HCT116 (cell line): ENCODE data around the gene NUAK2. TPM values are rescaled to one million over a fixed set of nuclear protein-coding genes. Genes with fewer than 3 reads are reported as not detected.

Source experiments
- ATAC-seq: fragments of 200-7000 bp; cut with Tn5 transposase; 2 replicates; pipeline ENCODE4 v1.9.1; 2020; ENCODE audit warnings: mild to moderate bottlenecking, moderate library complexity
- BruUV-seq: library from RNA; stranded (reverse); fragments of 400-500 nt; replicated peaks from 2 replicates; lab custom pipeline; 2021; lab: Mats Ljungman, UMichigan
- CTCF ChIA-PET: fragments of 300-600 bp; sonication (Branson Sonifier 250); formaldehyde crosslinking; loops from one replicate; lab custom pipeline; 2021; ENCODE audit warnings: antibody characterized with exemption; lab: Charles Lee
- POLR2A ChIA-PET: fragments of 300-600, 350-600 bp; sonication (Branson Sonifier 250); formaldehyde crosslinking; loops from one replicate; lab custom pipeline; 2021; ENCODE audit warnings: antibody characterized with exemption; lab: Charles Lee
- RAD21 ChIA-PET, 2 experiments: fragments of 300-600 bp; sonication (Branson Sonifier 250); formaldehyde crosslinking; loops; one replicate each; lab custom pipeline; 2023; ENCODE audit warnings: low total read pairs in 2 of 2; ENCODE audit not compliant: uncharacterized antibody in 2 of 2, unreplicated experiment in 2 of 2, low non-redundant PET in 1 of 2; lab: Charles Lee
- DNase-seq: peaks from one replicate; pipeline ENCODE4 v3.0.0-alpha.2; 2010; ENCODE audit warnings: low read depth, low spot score
- H2AFZ ChIP-seq: fragments of 200-600 bp; shearing (Covaris generic), sonication (generic); 2 replicates; pipeline ENCODE4 v1.6.1; 2017; ENCODE audit warnings: low read depth, mixed run types, mixed read lengths, antibody characterized with exemption, low read length; ENCODE audit not compliant: poor library complexity, severe bottlenecking
- H3K27ac ChIP-seq: 2 replicates; pipeline ENCODE4 v1.5.1; 2012; ENCODE audit warnings: low read depth, low read length
- H3K27me3 ChIP-seq: fragments of 200-600 bp; sonication (generic); 2 replicates; pipeline ENCODE4 v1.6.1; 2016; ENCODE audit warnings: mixed run types, low read length, mixed read lengths; ENCODE audit not compliant: insufficient read depth
- H3K36me3 ChIP-seq, 2 experiments: fragments of 200-500 bp in 1 of 2; fragments of 200-600 bp in 1 of 2; sonication (Bioruptor generic) in 1 of 2; sonication (generic) in 1 of 2; 2 replicates each; pipeline versions ENCODE4 v1.5.1 to v1.6.1; 2014 to 2016; ENCODE audit warnings: low read length in 2 of 2, inconsistent platforms in 1 of 2, mixed read lengths in 1 of 2, mixed run types in 1 of 2; ENCODE audit not compliant: insufficient read depth in 2 of 2, control insufficient read depth in 1 of 2
- H3K4me1 ChIP-seq, 2 experiments: fragments of 200-600 bp in 1 of 2; sonication (generic) in 1 of 2; 2 replicates each; pipeline versions ENCODE4 v1.5.1 to v1.6.1; 2012 to 2017; ENCODE audit warnings: low read length in 2 of 2, inconsistent platforms in 1 of 2, mild to moderate bottlenecking in 1 of 2, mixed read lengths in 1 of 2, mixed run types in 1 of 2, moderate library complexity in 1 of 2; ENCODE audit not compliant: insufficient read depth in 2 of 2, control insufficient read depth in 1 of 2
- H3K4me2 ChIP-seq: fragments of 200-600 bp; sonication (generic); 2 replicates; pipeline ENCODE4 v1.6.1; 2017; ENCODE audit warnings: mixed run types, low read length, mixed read lengths
- H3K4me3 ChIP-seq, 2 experiments: fragments of 200-600 bp in 1 of 2; sonication (generic) in 1 of 2; replicated peaks in 1 of 2; 2 replicates each; pipeline ENCODE4 v1.5.1; 2011 to 2016; ENCODE audit warnings: low read length in 2 of 2, control low read depth in 1 of 2, low read depth in 1 of 2, mild to moderate bottlenecking in 1 of 2, mixed read lengths in 1 of 2, mixed run types in 1 of 2
- H3K79me2 ChIP-seq: fragments of 200-600 bp; sonication (generic); 2 replicates; pipeline ENCODE4 v1.6.1; 2017; ENCODE audit warnings: mild to moderate bottlenecking, mixed run types, low read length, moderate library complexity, mixed read lengths; ENCODE audit not compliant: insufficient read depth
- H3K9ac ChIP-seq: fragments of 200-600 bp; sonication (generic); 2 replicates; pipeline ENCODE4 v1.6.1; 2016; ENCODE audit warnings: low read length, mixed read lengths
- H3K9me2 ChIP-seq: fragments of 200-600 bp; sonication (generic), shearing (Covaris generic); 2 replicates; pipeline ENCODE4 v1.6.1; 2017; ENCODE audit warnings: mixed run types, mild to moderate bottlenecking, moderate library complexity; ENCODE audit not compliant: insufficient read depth
- H3K9me3 ChIP-seq, 2 experiments: fragments of 200-500 bp in 1 of 2; fragments of 200-600 bp in 1 of 2; sonication (Bioruptor generic) in 1 of 2; sonication (generic) in 1 of 2; 2 replicates each; pipeline ENCODE4 v1.6.1; 2014 to 2017; ENCODE audit warnings: low read length in 2 of 2, mixed read lengths in 2 of 2, inconsistent platforms in 1 of 2, low read depth in 1 of 2, mild to moderate bottlenecking in 1 of 2, mixed run types in 1 of 2, moderate library complexity in 1 of 2; ENCODE audit not compliant: control insufficient read depth in 1 of 2, insufficient read depth in 1 of 2
- H4K20me1 ChIP-seq: fragments of 200-600 bp; sonication (generic), shearing (Covaris generic); 2 replicates; pipeline ENCODE4 v1.6.1; 2017; ENCODE audit warnings: mixed run types, mild to moderate bottlenecking, moderate library complexity; ENCODE audit not compliant: insufficient read depth
- CBX3 ChIP-seq: IDR thresholded peaks from 2 replicates; pipeline ENCODE4 v1.6.1; 2012; ENCODE audit warnings: low read depth
- ELF1 ChIP-seq: IDR thresholded peaks from 2 replicates; pipeline ENCODE4 v1.6.1; 2012; ENCODE audit warnings: low read depth, borderline replicate concordance
- EZH2 ChIP-seq: fragments of 200-600 bp; sonication (generic); IDR thresholded peaks from 2 replicates; pipeline ENCODE4 v1.6.1; 2017; ENCODE audit warnings: antibody characterized with exemption, mixed run types
- FOSL1 ChIP-seq: IDR thresholded peaks from 2 replicates; pipeline ENCODE4 v1.6.1; 2012; ENCODE audit warnings: low read depth
- POLR2A ChIP-seq: IDR thresholded peaks from 2 replicates; pipeline ENCODE4 v1.7.0; 2011; ENCODE audit warnings: borderline replicate concordance; ENCODE audit not compliant: insufficient read depth, insufficient read length; ENCODE audit errors: extremely low read depth
- POLR2AphosphoS5 ChIP-seq: IDR thresholded peaks from 2 replicates; pipeline ENCODE4 v1.6.1; 2011; ENCODE audit warnings: mild to moderate bottlenecking, low read depth, low read length, moderate library complexity
- SP1 ChIP-seq: IDR thresholded peaks from 2 replicates; pipeline ENCODE4 v1.6.1; 2012; ENCODE audit warnings: low read depth
- SRF ChIP-seq: IDR thresholded peaks from 2 replicates; pipeline ENCODE4 v1.6.1; 2012; ENCODE audit warnings: low read depth
- YY1 ChIP-seq: IDR thresholded peaks from 2 replicates; pipeline ENCODE4 v1.6.1; 2011; ENCODE audit warnings: low read length, low read depth, moderate library complexity, mild to moderate bottlenecking; ENCODE audit not compliant: insufficient replicate concordance; ENCODE audit errors: extremely low read depth
- ZFX ChIP-seq: fragments of 450-650 bp; IDR thresholded peaks from 2 replicates; pipeline ENCODE4 v1.6.1; 2017
- ZNF274 ChIP-seq: fragments of 200-500 bp; sonication (Bioruptor generic); IDR thresholded peaks from 2 replicates; pipeline ENCODE4 v1.6.1; 2014; ENCODE audit warnings: mild to moderate bottlenecking, low read depth, low read length, inconsistent platforms
- intact Hi-C: fragments of 100-400 bp; cut with micrococcal nuclease; formaldehyde crosslinking; loops from 2 replicates; pipeline ENCODE4 v1.10.0; 2022
- total RNA-seq: library from RNA; stranded (reverse); gene quantifications from one replicate; pipeline ENCODE4 v1.2.1, GENCODE V29; 2021; ENCODE audit not compliant: unreplicated experiment
- TF ChIP-seq, protein P1 (sequence below): IDR thresholded peaks from 2 replicates; pipeline ENCODE4 v1.6.1; 2012
- TF ChIP-seq, protein P2 (sequence below): IDR thresholded peaks from 2 replicates; pipeline ENCODE4 v1.6.1; 2012

Gene NUAK2
- total RNA-seq, 1 experiment from 2014 or later: 3.0 TPM

DNA sequence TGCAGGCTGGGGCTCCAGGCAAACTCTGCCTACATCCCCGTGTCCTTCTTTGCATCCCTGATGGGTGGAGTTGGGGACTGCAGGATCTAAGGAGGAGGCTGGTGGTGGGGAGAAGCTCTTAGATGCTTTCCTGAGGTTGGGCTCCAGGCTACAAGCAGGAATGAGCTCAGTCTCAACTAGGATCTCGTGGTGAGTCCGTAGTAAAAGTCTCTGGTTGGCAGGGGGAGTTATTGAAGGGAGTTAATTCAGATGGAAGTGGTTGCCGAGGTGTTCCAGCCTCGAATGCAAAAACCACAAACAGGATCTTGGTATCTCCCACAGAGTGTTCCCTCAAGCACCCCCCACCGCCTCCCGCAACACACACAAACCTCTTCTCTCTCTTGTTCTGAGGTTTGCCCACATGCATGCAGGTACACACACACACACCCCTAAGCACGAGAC lies 58.8 kb downstream of the NUAK2 start:
- no peak overlapping the region for H2AFZ ChIP-seq
- no peak overlapping the region for H3K27ac ChIP-seq
- no peaks in the 10 kb centered on the region for H3K27me3 ChIP-seq
- no peaks in the 10 kb centered on the region for H3K79me2 ChIP-seq
- no peak for TF ChIP-seq POLR2A
- no peak for TF ChIP-seq ZNF274
- no peak for TF ChIP-seq ZFX
- TF ChIP-seq, protein P1, sequence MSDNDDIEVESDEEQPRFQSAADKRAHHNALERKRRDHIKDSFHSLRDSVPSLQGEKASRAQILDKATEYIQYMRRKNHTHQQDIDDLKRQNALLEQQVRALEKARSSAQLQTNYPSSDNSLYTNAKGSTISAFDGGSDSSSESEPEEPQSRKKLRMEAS: no peak
- no peak for TF ChIP-seq SP1
- no peak for TF ChIP-seq EZH2
- TF ChIP-seq CBX3: no peak
- TF ChIP-seq POLR2AphosphoS5: no peak
- TF ChIP-seq, protein P2, sequence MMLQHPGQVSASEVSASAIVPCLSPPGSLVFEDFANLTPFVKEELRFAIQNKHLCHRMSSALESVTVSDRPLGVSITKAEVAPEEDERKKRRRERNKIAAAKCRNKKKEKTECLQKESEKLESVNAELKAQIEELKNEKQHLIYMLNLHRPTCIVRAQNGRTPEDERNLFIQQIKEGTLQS: no peak
- no peak for TF ChIP-seq YY1
- TF ChIP-seq ELF1: no peak
- TF ChIP-seq SRF: no peak
- no peak for TF ChIP-seq FOSL1
- H3K9ac ChIP-seq: no peak overlapping the region
- BruUV-seq: no TSS peak
- H3K9me2 ChIP-seq: no peaks in the 10 kb centered on the region
- ChIA-PET CTCF (interaction anchor here (1.0 to 1.9 kb wide), 5 partner anchors 8 to 456 kb away, joined by 3 to 5 read pairs (median 3); no protein-coding TSS in a partner anchor), POLR2A (no interaction called here), RAD21 (no interaction called here)
- intact Hi-C loops: no loop called here
- H3K9me3 ChIP-seq: no peaks in the 10 kb centered on the region
- no peak for DNase-seq
- ATAC-seq: no peak
- peaks cover 28 to 67% of the 10 kb centered on the region in 2 experiments for H3K4me1 ChIP-seq
- no peaks in the 10 kb centered on the region for H4K20me1 ChIP-seq
- no peak overlapping the region for H3K4me3 ChIP-seq
- H3K4me2 ChIP-seq: no peak overlapping the region
- no peaks in the 10 kb centered on the region for H3K36me3 ChIP-seq
